ENCODE data around the gene HHATL.

Gene HHATL

DNA sequence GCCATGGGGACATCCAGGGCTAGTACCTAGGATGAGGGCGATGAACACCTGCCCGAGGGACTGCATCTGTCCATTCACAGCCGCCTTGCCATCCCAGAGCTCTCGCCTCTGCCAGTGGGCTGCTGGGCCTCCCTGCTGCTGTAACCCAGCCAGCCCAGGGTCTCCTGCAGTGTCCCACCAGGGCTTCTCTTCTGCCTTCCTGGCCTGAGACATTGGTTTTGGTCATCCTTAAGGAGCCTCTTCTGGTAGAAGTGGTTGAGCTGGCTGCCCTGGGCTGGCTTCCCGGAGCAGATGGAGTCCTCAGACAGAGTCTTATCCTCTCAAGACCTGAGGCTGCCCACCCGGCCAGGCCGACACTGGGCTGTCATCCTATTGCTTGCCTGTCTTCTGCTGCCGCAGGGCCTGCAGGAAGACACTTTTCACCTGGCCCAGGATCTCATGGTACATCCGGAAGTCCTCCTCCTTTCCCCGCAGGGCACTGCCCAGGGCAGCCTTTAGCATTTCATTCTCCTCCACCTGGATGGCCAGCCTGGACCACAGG lies 6.1 kb upstream of the HHATL start:
- no peaks in the 10 kb centered on the region for H3K4me1 ChIP-seq (ENCODE audit: control insufficient read depth, low read depth, low read length)
- no peak overlapping the region for H3K56ac ChIP-seq (ENCODE audit: low read length)
- no peak overlapping the region for H3K4me3 ChIP-seq (ENCODE audit: low read length)
- H3K79me2 ChIP-seq (ENCODE audit: control insufficient read depth, insufficient read depth, low read length), result no peaks in the 10 kb centered on the region
- H3K23ac ChIP-seq (ENCODE audit: low read length), result no peak overlapping the region
- no peak overlapping the region for H2BK15ac ChIP-seq (replicated peaks; ENCODE audit: low read depth)
- DNase-seq, result no peak
- no peak overlapping the region for H2AK5ac ChIP-seq (ENCODE audit: low read length)
- no peak overlapping the region for H4K5ac ChIP-seq (ENCODE audit: low read length)
- H3K9ac ChIP-seq (ENCODE audit: low read length), result no peak overlapping the region
- WGBS (ENCODE audit: extremely low coverage, insufficient coverage, low lambda C conversion rate), result no CpG with 5 or more reads among the region's 10 CpGs
- no peak overlapping the region for H2BK120ac ChIP-seq (ENCODE audit: low read depth, low read length)
- no peaks in the 10 kb centered on the region for H3K27me3 ChIP-seq (ENCODE audit: insufficient read depth, low read length, poor library complexity)
- H3K18ac ChIP-seq (ENCODE audit: low read length), result no peak overlapping the region
- no peak overlapping the region for H2BK5ac ChIP-seq (ENCODE audit: low read length)
- no peaks in the 10 kb centered on the region for H3K79me1 ChIP-seq (ENCODE audit: low read length)
- H3K4ac ChIP-seq (ENCODE audit: low read depth, low read length), result no peak overlapping the region
- H3K36me3 ChIP-seq (ENCODE audit: control insufficient read depth, insufficient read depth, low read length), result no peaks in the 10 kb centered on the region
- H3K27ac ChIP-seq (ENCODE audit: low read depth, low read length), result no peak overlapping the region
- no peak overlapping the region for H4K8ac ChIP-seq (ENCODE audit: low read depth, low read length)
- H3K4me2 ChIP-seq (ENCODE audit: low read length), result no peak overlapping the region

GRCh38 chr3:42707620-42708355 lies 5.2 kb upstream of the HHATL start:
- Histone ChIP-seq H4K8ac (ENCODE audit: low read depth, low read length) (no peak overlapping the region), H3K56ac (ENCODE audit: low read length) (no peak overlapping the region), H3K79me2 (ENCODE audit: control insufficient read depth, insufficient read depth, low read length) (no peaks in the 10 kb centered on the region), H3K4me2 (ENCODE audit: low read length) (no peak overlapping the region), H3K9ac (ENCODE audit: low read length) (no peak overlapping the region), H3K4me1 (ENCODE audit: control insufficient read depth, low read depth, low read length) (no peaks in the 10 kb centered on the region), H3K4ac (ENCODE audit: low read depth, low read length) (no peak overlapping the region), H3K23ac (ENCODE audit: low read length) (no peak overlapping the region), H3K4me3 (ENCODE audit: low read length) (no peak overlapping the region), H4K5ac (ENCODE audit: low read length) (no peak overlapping the region), H3K79me1 (ENCODE audit: low read length) (no peaks in the 10 kb centered on the region), H3K27ac (ENCODE audit: low read depth, low read length) (no peak overlapping the region), H2BK5ac (ENCODE audit: low read length) (no peak overlapping the region), H3K18ac (ENCODE audit: low read length) (no peak overlapping the region), H2BK120ac (ENCODE audit: low read depth, low read length) (no peak overlapping the region), H3K27me3 (ENCODE audit: insufficient read depth, low read length, poor library complexity) (no peaks in the 10 kb centered on the region), H3K36me3 (ENCODE audit: control insufficient read depth, insufficient read depth, low read length) (no peaks in the 10 kb centered on the region), H2AK5ac (ENCODE audit: low read length) (no peak overlapping the region), H2BK15ac (replicated peaks; ENCODE audit: low read depth) (no peak overlapping the region)
- no peak for DNase-seq
- no CpG with 5 or more reads among the region's 8 CpGs for WGBS (ENCODE audit: extremely low coverage, insufficient coverage, low lambda C conversion rate)

DNA sequence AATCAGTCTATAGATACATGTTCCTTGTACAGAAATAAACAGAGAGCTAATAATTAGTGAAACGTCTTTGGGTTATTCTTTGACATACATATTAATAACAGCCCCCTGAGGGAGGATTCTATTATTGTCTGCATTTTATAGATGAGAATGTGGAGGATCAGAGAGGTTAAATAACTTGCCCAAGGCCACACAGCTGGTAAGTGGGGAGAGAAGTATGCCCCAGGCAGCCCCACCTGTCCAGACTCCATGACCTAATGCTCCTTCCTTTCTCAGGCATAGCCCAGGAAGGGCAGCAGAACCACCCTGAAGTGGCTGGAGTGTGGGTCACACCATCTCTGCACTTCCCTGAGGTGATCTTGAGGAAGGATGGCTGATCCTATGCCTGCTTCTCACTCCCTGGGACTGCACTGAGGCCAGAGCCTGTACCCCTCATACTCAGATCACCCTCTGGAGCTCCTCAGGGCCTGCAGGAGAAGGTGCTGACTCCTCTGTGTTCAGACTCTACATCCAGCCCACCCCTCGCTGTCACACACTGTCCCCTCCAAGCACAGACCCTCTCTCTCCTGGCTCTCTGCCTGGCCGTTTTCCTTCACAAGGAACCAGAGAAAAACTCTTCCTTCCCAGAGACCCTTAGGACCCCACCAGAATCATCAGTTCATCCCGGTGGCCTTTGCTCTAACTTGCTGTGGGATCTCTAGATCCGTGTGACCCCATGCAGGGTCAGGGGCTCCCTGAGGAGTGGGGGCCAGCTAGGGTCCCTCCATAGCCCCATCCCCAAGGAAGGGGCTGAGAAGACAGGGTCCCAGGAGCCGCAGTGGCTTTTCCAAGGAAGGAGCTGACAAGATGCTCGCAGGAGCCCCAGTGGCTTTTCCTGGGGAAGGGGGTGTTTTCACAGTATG lies 4.4 kb upstream of the HHATL start:
- H4K8ac ChIP-seq (ENCODE audit: low read depth, low read length), result no peak overlapping the region
- H3K4me2 ChIP-seq (ENCODE audit: low read length), result no peak overlapping the region
- H3K36me3 ChIP-seq (ENCODE audit: control insufficient read depth, insufficient read depth, low read length), result no peaks in the 10 kb centered on the region
- H3K56ac ChIP-seq (ENCODE audit: low read length), result no peak overlapping the region
- H3K23ac ChIP-seq (ENCODE audit: low read length), result no peak overlapping the region
- H2BK120ac ChIP-seq (ENCODE audit: low read depth, low read length), result no peak overlapping the region
- no peak overlapping the region for H2AK5ac ChIP-seq (ENCODE audit: low read length)
- no peaks in the 10 kb centered on the region for H3K27me3 ChIP-seq (ENCODE audit: insufficient read depth, low read length, poor library complexity)
- H3K4me3 ChIP-seq (ENCODE audit: low read length), result no peak overlapping the region
- no peak overlapping the region for H3K4ac ChIP-seq (ENCODE audit: low read depth, low read length)
- no peak overlapping the region for H2BK15ac ChIP-seq (replicated peaks; ENCODE audit: low read depth)
- H2BK5ac ChIP-seq (ENCODE audit: low read length), result no peak overlapping the region
- no peak overlapping the region for H3K27ac ChIP-seq (ENCODE audit: low read depth, low read length)
- H3K79me2 ChIP-seq (ENCODE audit: control insufficient read depth, insufficient read depth, low read length), result no peaks in the 10 kb centered on the region
- H3K4me1 ChIP-seq (ENCODE audit: control insufficient read depth, low read depth, low read length), result no peaks in the 10 kb centered on the region
- no peak for DNase-seq
- H3K18ac ChIP-seq (ENCODE audit: low read length), result no peak overlapping the region
- H4K5ac ChIP-seq (ENCODE audit: low read length), result no peak overlapping the region
- H3K79me1 ChIP-seq (ENCODE audit: low read length), result no peaks in the 10 kb centered on the region
- no CpG with 5 or more reads among the region's 7 CpGs for WGBS (ENCODE audit: extremely low coverage, insufficient coverage, low lambda C conversion rate)
- no peak overlapping the region for H3K9ac ChIP-seq (ENCODE audit: low read length)

GRCh38 chr3:42705962-42706585 lies 3.5 kb upstream of the HHATL start:
- no peak overlapping the region for H3K4me3 ChIP-seq (ENCODE audit: low read length)

DNA sequence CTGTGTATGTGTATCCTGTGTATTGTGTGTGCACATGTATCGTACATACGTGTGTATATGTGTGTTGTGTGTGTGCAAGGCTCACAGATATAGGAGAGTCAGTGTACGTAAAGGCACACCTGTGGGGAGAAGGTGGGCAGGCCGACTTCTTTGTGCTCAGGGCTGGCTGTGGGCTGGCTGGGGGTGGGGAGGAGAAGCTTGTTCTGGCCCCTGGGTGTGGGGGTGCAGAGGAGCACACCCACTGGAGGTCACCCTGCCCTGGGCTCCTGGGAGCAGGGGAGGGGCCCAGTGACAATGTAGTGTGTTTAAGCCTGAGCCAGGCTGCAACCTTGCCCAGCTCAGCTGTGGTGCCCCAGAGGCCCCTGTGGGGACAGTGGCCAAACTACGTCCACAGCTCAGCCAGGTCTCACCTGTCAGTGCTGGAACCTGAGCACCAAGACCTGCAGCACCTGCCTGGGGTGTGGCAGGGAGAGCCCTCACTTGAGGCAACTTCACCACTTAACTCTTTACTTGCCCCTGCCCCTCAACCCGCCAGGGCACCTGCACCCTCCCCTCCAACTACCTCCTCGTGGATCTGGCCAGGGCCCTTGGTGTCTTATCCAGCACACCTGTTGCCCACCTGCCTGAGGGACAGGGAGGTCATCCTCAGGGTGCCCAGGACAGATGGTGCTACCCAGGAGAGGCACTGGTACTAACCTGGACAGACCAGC lies 2.6 kb upstream of the HHATL start:
- no peak for DNase-seq
- H2BK5ac ChIP-seq (ENCODE audit: low read length), result no peak overlapping the region
- no peak overlapping the region for H3K27ac ChIP-seq (ENCODE audit: low read depth, low read length)
- H3K56ac ChIP-seq (ENCODE audit: low read length), result no peak overlapping the region
- H4K8ac ChIP-seq (ENCODE audit: low read depth, low read length), result no peak overlapping the region
- no peaks in the 10 kb centered on the region for H3K79me2 ChIP-seq (ENCODE audit: control insufficient read depth, insufficient read depth, low read length)
- no peak overlapping the region for H3K4ac ChIP-seq (ENCODE audit: low read depth, low read length)
- H3K4me2 ChIP-seq (ENCODE audit: low read length), result no peak overlapping the region
- H2BK15ac ChIP-seq (replicated peaks; ENCODE audit: low read depth), result no peak overlapping the region
- no peak overlapping the region for H4K5ac ChIP-seq (ENCODE audit: low read length)
- H3K79me1 ChIP-seq (ENCODE audit: low read length), result no peaks in the 10 kb centered on the region
- no CpG with 5 or more reads among the region's 7 CpGs for WGBS (ENCODE audit: extremely low coverage, insufficient coverage, low lambda C conversion rate)
- no peak overlapping the region for H3K4me3 ChIP-seq (ENCODE audit: low read length)
- H3K36me3 ChIP-seq (ENCODE audit: control insufficient read depth, insufficient read depth, low read length), result no peaks in the 10 kb centered on the region
- no peak overlapping the region for H2BK120ac ChIP-seq (ENCODE audit: low read depth, low read length)
- H3K4me1 ChIP-seq (ENCODE audit: control insufficient read depth, low read depth, low read length), result no peaks in the 10 kb centered on the region
- H3K27me3 ChIP-seq (ENCODE audit: insufficient read depth, low read length, poor library complexity), result no peaks in the 10 kb centered on the region
- H2AK5ac ChIP-seq (ENCODE audit: low read length), result no peak overlapping the region
- H3K18ac ChIP-seq (ENCODE audit: low read length), result no peak overlapping the region
- H3K9ac ChIP-seq (ENCODE audit: low read length), result no peak overlapping the region
- no peak overlapping the region for H3K23ac ChIP-seq (ENCODE audit: low read length)

More at GRCh38 chr3:42705962-42706585, 3.5 kb upstream of the HHATL start:
- H3K27me3 ChIP-seq (ENCODE audit: insufficient read depth, low read length, poor library complexity), result no peaks in the 10 kb centered on the region
- no peak overlapping the region for H4K5ac ChIP-seq (ENCODE audit: low read length)
- no peak overlapping the region for H3K9ac ChIP-seq (ENCODE audit: low read length)
- H3K79me1 ChIP-seq (ENCODE audit: low read length), result no peaks in the 10 kb centered on the region
- no peak overlapping the region for H3K56ac ChIP-seq (ENCODE audit: low read length)
- H2BK5ac ChIP-seq (ENCODE audit: low read length), result no peak overlapping the region
- no peak overlapping the region for H3K27ac ChIP-seq (ENCODE audit: low read depth, low read length)
- H3K79me2 ChIP-seq (ENCODE audit: control insufficient read depth, insufficient read depth, low read length), result no peaks in the 10 kb centered on the region
- no peaks in the 10 kb centered on the region for H3K4me1 ChIP-seq (ENCODE audit: control insufficient read depth, low read depth, low read length)
- H3K4me2 ChIP-seq (ENCODE audit: low read length), result no peak overlapping the region
- no CpG with 5 or more reads among the region's 10 CpGs for WGBS (ENCODE audit: extremely low coverage, insufficient coverage, low lambda C conversion rate)
- no peak for DNase-seq
- H3K23ac ChIP-seq (ENCODE audit: low read length), result no peak overlapping the region
- no peak overlapping the region for H3K4ac ChIP-seq (ENCODE audit: low read depth, low read length)
- no peak overlapping the region for H3K18ac ChIP-seq (ENCODE audit: low read length)
- no peak overlapping the region for H4K8ac ChIP-seq (ENCODE audit: low read depth, low read length)
- no peak overlapping the region for H2BK120ac ChIP-seq (ENCODE audit: low read depth, low read length)
- H2BK15ac ChIP-seq (replicated peaks; ENCODE audit: low read depth), result no peak overlapping the region
- H3K36me3 ChIP-seq (ENCODE audit: control insufficient read depth, insufficient read depth, low read length), result no peaks in the 10 kb centered on the region
- no peak overlapping the region for H2AK5ac ChIP-seq (ENCODE audit: low read length)
